ENCODE data around the gene ERCC6L2. TPM values are rescaled to one million over a fixed set of nuclear protein-coding genes. Genes with fewer than 3 reads are reported as not detected.

ERCC6L2 gene
- total RNA-seq, 1 experiment from 2014 or later, result 43.0 TPM

DNA sequence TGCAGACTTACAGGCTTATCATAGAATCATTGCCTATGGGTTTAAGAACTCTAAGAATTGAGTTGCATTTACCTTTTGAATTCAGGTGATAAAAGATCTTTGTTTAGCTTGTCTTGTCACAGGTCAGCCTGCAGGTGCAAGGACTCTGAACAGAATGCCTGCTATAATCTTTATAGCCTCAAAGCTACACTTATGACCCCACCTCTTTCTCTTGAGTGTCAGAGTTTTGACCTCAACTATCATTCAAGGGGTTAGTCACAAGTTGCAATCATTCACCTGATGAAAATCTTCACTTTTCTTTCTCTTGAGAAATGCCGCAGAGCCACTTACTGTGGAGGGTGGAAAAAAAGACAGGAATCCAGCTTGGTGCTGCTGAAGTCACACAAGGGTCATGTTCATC, 49.5 kb downstream of the ERCC6L2 start:
- DNase-seq (ENCODE audit: low read depth), result no peak

DNA sequence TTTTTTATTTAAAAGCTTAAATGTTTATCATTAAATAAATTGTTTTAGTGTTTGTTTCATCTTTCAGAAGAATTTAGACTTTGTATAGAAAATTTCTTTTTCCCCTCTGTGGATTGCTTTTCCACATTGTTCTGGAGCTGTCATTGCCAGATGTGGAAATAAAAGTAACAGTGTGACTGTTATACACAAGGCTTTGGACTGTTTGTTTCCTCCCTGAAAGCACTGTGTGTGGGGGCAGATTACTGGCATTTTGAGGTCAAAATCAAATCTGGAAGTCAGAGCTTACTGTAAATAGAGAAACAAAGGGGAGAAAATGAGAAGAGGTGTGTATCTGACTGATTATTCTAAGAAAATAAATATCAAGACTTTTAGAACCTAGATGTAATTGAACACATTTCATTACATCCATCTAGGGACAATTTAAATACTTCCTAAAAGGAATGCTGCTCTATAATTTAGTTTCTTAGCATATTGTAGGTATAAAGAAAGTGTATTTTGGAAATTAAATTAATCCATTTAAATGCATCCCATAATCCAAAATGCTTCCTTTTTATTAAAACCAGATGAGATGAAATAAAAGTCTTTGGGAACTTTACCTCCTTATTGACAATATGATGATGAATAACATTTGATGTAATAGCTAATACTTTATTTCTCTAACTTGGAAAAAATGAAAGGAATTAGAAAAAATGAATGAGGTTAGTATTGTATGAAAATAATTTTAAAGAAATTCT, 51.9 kb downstream of the ERCC6L2 start:
- DNase-seq (ENCODE audit: low read depth), result no peak

DNA sequence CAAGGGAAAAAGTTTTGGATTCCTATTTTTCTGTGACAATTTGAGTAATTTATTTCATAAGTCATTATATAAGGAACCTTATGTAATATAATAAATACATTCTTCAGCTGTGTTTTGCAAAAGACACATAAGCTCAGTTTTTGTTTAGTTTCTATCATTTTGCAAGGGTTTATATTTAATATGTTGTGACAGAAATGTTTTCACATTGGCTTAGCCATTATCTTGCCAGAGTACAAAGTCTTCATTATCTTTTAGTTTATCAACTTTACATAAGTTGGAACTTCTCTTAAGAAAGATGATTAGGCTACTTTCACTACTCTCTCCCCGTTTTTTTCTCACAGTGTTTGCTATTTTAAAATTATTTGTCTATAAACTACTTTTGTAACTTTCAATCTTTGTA, 54.8 kb downstream of the ERCC6L2 start:
- DNase-seq (ENCODE audit: low read depth), result no peak

DNA sequence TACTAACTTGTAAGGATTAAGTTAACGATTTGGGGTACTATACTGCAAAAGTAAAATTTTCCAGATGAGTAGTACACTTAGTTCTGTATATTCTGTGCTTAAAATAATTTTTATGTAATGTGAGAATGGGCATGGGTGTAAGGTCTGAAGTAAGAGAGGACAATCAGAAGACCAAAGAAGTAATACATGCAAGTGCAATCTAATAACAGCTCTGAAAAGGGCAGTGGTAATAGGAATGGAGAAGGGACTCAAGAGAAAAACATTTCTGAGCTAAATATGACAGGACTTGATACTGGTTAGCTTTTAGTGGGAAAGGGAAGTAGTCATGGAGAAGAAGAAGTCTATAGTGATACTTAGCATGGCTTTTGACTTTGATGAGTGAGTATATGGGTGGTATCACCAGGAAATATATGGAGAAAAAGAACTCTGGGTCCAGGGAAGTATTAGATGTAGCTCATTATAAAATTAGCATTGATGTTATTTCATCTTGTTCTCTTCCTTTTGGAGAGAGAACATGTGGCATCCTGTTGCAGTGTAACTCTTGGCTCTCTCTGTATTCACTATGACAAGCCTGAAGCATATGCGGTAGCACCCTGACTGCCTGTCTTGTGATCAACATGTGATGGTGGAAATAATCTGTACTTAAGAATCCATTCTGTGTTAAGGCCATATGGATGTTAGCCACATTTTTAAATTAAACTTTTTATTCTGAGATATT, 60.5 kb downstream of the ERCC6L2 start:
- DNase-seq (ENCODE audit: low read depth), result no peak

DNA sequence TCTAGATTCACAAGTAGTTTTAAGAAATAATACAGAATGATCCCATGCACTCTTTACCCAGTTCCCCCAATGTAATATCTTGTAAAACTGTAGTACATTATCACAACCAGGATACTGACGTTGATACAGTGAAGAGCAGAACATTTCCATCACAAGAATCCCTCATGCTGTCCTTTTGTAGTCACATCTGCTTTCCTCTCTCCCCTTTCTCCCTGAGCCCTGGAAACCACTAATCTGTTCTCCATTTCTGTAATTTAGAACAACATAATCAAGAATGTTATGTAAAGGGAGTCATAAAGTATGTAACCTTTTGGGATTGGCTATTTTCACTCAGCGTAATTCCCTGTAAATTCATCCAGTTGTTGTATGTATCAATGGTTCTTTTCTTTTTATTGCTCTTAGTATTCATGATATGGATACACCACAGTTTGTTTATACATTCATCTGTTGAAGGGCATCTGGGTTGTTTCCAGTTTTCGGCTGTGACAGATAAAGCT, 61.1 kb downstream of the ERCC6L2 start:
- DNase-seq (ENCODE audit: low read depth), result no peak

DNA sequence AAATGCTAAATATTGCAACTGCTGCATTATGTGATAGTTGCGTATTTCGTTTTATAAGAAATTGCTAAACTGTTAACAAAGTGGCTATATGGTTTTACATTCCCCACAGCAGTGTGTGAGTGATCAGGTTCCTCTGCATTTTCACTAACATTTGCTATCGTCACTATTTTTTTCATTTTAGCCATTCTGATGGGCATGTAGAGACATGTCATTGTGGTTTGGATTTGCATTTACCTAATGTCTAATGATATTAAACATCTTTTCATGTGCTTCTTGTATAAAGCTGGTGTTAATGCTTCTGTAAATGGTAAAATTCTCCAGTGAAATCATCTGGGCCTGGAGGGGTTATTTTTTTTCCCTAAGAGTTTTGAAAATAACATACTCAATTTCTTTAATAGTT, 61.6 kb downstream of the ERCC6L2 start:
- DNase-seq (ENCODE audit: low read depth), result no peak

DNA sequence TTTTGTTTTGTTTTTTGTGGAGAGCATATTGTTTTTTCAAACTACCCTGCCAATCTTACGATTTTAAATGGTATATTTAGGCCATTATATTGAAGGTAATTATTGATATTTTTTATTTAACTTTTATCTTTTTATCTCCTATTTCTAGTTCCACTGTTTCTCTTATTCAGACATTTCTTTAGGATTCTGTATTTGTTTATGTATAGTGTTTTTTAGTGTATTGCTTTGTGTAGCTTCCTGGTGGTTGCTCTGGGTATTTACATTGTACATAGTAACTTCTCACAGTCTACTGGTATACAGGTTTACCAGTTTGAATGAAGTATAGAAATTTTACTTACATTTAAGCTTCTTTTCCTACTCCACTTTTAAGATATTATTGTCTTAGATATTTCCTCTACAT, 63.2 kb downstream of the ERCC6L2 start:
- DNase-seq (ENCODE audit: low read depth), result no peak

DNA sequence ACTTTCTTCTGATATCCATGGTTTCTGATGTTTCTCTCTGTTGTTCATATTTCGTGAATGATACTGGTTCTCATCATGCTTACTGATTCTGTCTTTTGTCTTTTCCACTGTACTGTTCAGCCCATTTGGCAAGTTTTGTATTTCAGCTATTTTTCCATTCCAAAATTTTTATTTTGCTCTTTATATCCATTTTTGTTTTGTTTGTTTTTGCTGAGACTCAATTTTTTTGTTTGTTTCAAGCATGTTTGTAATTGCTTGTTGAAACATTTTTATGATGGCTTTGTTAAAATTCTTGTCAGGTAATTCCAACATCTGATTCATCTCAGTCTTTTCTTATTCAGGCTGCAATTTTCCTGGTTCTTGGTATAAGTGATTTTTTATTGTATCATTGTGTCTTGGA, 64.0 kb downstream of the ERCC6L2 start:
- no peak for DNase-seq (ENCODE audit: low read depth)

DNA sequence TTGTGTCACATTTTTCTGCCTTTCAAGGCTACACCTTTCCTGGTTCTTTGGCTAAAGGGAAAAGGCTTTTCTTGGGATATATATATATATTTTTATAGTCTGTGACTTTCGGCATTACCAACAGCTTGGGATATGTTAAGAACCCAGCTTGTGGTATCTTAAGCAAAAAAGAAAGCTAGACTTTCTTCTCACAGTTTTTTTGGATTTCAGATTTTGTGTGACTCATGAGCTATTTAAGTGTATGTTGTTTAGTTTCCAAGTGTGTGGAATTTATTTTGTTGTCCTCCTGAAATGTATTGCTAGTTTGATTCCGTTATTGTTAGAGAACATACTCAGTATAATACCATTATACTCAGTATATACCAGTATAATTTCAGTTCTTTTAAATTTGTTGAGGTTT, 64.8 kb downstream of the ERCC6L2 start:
- DNase-seq (ENCODE audit: low read depth), result no peak

DNA sequence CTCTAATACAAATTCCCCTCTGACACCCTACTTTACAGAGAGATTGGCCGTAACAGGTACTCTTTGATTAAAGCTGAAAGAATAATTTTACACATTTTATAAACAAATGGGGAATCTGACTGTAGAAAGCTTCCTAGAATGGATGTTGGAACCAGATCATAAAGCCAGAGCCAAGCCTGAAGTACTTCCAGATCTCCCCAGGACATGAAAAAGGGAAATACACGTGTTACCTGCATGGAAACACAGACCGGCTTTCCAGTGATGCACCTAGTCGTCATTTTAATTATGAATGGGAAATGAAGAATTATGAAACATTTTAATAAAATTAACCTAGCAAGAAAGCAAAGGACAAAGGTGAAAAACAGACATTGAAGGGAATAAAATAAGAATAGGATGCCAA, 66.5 kb downstream of the ERCC6L2 start:
- no peak for DNase-seq (ENCODE audit: low read depth)

DNA sequence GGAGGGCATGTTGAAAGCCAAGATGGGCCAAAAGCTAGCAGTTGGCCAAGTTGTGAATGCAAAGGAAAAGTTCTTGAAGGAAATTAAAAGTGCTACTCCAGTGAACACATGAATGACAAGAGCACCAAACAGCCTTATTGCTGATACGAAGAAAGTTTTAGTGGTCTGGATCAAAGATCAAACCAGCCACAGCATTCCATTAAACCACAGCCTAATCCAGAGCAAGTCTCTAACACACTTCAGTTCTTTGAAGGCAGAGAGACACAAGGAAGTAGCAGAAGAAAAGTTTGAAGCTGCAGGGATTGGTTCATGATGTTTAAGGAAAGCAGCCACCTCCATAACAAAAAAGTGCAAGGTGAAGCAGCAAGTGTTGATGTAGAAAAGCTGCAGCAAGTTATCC, 71.6 kb downstream of the ERCC6L2 start:
- no peak for DNase-seq (ENCODE audit: low read depth)

DNA sequence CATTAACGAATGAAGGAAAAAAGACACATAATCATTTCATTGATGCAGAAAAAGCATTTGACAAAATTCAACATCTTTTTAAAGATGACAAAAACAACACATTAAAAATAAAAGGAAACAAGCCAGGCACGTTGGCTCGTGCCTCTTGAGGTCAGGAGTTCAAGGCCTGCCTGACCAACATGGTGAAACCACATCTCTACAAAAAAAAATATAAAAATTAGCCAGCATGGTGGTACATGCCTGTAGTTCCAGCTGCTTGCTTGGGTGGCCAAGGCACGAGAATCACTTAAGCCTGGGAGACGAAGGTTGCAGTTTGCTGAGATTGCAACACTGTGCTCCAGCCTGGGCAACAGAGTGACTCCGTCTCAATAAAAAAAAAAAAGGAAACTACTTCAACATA, 77.0 kb downstream of the ERCC6L2 start:
- DNase-seq (ENCODE audit: low read depth), result no peak

DNA sequence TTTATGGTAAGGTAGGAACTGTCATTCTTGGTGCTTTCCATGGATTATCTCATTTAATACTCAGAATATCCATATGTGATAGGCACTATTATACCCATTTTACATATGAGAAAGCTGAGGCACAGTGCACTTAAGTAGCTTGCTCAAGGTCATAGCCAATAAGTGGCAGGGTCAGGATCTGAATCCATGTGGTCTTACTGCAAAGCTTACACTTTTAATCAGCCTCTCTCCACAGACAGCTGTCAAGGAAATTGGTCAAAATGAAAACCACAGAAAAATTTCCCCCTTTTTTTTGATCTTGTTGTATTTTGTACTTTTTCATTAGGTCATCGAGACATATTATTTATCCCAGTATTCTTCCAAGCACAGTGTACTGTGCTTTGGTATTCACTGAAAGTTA, 78.5 kb downstream of the ERCC6L2 start:
- no peak for DNase-seq (ENCODE audit: low read depth)

DNA sequence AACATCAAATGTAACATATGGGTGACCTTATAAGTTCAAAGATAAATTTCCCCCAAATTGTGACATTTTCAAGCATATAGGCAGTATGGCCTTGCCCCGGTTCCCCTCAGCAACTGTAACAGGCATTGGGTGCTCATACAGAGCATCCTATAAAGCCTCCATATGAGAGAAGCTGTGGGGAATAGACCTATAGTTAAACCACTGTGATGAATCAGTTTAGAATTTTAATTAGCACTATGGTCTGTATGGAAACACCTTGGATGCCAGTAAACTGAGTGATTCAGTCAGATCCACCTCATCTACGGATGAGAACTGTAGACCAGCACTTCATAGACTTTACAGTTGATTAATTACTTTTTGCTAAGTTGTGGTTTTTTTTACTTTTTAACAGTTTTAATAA, 79.4 kb downstream of the ERCC6L2 start:
- DNase-seq (ENCODE audit: low read depth), result no peak

DNA sequence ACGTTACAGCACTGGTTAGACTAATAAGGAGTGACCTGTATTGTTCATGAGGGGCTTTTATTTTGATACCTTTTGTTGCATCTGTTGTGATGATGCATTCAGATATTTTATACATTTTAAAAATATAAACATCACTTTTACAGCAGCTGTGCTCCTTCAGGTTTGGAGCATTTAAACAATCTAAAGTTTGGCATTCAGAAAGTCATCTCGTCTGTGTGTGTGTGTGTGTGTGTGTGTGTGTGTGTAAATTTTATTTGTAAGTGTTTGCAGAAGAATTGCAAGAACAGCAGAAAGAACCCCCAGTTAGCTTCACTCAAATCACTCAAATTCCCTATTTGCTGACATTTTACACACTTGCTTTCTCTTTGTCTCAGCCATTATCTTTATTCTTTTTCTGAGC, 87.4 kb downstream of the ERCC6L2 start:
- no peak for DNase-seq (ENCODE audit: low read depth)

DNA sequence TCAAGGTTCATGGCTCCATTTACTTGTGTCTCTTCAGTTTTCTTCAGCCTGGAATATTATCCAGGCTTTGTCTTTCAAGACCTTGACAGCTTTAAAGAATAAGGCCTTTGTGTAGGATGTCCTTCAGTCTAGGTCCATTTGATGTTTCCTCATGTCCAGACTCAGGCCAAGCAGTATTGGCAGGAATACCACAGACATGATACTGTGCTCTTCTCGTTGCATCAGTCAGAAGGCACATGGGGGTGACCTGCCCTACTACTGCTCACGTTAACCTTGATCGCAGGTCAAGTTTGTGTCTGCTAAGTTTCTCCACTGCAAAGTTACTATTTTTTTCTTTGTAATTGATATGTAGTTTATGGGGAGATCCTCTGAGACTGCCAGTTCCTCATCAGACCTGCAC, 88.2 kb downstream of the ERCC6L2 start:
- DNase-seq (ENCODE audit: low read depth), result no peak

DNA sequence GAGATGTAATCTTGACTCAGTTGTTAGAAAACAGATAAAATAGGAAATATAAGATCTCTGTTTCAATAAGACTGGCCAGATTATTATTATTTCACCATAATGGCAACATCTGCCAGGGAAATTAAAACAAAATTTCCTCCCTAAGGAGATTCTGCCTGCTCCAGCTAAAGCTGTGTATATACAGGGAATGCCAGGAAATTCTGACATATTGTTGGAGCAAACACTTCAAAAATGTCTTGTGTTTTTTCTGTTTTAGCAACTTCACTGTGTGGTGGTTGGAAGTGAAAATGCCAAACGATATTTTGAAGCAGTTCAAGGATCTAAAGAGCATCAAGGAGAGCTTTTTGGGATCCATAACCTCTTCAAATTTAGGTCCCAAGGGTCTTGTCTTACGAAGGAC, 90.8 kb downstream of the ERCC6L2 start:
- DNase-seq (ENCODE audit: low read depth), result no peak

DNA sequence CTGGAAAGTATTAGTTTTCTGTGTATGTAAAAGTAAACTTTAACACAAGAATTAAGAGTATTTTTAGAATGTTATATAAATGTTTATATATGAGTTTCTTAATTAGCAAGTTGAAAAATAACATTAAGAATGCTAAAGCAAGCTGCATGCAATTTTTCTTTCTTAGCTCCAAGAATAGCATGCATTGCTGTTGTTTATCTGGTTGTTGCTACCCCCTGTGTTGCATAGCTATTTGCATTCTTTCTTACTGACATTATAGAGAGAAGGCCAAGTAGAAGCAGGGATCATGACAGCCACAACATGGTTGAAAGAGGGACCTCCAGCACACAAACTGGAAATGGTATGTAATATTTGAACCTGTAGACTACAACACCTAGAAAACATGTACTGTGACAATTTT, 94.8 kb downstream of the ERCC6L2 start:
- no peak for DNase-seq (ENCODE audit: low read depth)

DNA sequence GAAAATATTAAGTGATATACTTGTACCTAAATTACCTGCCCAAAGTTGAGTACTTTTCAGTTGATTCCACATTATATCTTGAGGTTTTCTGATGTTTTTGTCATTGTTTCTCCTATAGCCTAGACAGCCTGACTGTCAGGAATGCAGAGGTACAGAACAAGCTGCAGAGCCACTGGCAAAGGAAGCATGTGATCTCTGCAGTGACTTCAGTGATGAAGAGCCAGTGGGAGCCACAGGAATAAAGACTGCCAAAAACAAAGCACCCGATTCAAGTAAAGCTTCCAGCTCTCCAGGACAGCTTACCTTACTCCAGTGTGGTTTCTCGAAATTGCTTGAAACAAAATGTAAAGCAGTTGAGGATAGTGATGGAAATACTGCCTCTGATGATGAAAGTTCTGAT, 96.3 kb downstream of the ERCC6L2 start:
- no peak for DNase-seq (ENCODE audit: low read depth)

DNA sequence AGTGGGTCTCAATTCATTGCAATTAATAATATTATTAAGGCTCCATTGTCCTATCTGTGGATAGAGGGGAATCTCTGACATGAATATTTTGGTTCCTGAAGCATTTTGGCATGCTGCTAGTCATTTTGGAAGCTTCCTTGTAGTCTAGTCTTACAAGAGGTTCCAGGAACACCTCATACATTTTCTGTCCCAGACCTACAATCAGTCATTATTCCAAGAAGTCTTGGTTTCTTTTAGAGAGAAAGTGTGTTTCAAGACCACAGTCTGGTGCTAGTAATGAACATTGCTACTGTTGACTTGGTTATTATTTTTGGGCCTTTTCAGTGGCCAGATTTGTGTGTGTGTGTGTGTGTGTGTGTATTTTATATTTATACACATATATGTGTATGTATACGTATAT, 98.9 kb downstream of the ERCC6L2 start:
- DNase-seq (ENCODE audit: low read depth), result no peak

DNA sequence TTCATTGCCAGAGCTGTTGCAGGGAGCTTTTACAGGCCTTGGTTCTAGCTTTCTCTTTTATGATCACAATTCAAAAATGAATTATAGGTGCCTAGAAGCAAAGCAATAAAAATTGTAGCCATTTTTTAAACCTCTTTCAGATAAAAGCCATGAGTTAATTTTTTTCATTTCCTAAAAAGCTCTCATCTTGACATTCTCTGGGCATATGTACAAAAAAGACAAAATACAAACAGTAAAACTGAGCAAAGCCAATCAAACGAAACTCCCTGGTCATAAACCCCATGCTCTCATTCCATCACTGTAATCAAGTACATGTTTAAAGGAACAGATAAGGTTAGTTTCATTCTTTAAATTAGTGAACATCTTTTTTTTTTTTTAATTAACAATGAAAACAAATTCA, 101.9 kb downstream of the ERCC6L2 start:
- DNase-seq (ENCODE audit: low read depth), result no peak

DNA sequence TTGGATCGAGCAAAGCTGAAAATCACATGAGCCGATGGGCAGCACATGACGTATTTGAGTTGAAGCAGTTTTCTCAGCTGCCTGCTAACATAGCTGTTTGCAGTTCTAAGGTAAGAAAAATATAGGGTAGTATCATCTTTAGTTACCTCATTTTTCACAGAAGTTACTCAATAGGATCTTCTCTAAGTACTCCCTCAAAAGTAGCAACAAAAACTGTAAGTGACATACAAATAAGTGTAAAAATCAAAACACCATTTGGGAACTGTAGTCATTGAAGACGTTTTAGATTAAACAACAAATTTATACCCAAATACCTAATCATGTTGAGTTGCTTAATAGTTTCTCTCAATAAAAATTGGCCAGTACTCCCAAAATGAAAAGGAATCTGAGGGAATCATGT, 102.6 kb downstream of the ERCC6L2 start:
- no peak for DNase-seq (ENCODE audit: low read depth)

DNA sequence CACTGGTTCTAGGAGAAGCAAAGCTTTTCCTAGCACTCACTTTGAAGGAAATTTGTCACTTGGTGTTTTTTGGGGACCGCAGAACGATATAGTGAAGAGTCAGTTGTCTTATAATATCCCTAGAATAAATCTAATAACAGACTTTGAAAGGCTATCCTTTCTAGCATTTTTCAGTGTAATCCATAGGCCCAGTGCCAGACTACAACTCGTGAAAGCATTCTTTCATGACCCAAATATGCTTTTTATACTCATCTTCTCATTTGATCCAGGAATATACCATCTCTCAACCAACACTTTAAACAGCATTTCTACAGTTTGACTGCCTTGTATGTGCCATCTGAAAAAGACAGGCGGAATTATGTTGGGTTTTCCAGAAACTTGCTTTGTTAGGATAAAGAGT, 104.0 kb downstream of the ERCC6L2 start:
- no peak for DNase-seq (ENCODE audit: low read depth)

All from Daoy (cell line).